Pulmonary artery endothelial cell (primary cell): Measurements from ENCODE around the gene P4HB. TPM values are rescaled to one million over a fixed set of nuclear protein-coding genes. Genes with fewer than 3 reads are reported as not detected.

ENCODE experiments used
- DNase-seq: peaks from one replicate; pipeline ENCODE4 v3.0.0-alpha.2; 2011; ENCODE audit warnings: low read depth, low spot score
- total RNA-seq: library from RNA; depleted of rRNA; stranded (reverse); fragments of >200 nt; gene quantifications from 2 replicates; pipeline ENCODE4 v1.2.3, GENCODE V29; 2014

The P4HB gene
- total RNA-seq: 1,184 and 1,197 TPM in 2 replicates

DNA sequence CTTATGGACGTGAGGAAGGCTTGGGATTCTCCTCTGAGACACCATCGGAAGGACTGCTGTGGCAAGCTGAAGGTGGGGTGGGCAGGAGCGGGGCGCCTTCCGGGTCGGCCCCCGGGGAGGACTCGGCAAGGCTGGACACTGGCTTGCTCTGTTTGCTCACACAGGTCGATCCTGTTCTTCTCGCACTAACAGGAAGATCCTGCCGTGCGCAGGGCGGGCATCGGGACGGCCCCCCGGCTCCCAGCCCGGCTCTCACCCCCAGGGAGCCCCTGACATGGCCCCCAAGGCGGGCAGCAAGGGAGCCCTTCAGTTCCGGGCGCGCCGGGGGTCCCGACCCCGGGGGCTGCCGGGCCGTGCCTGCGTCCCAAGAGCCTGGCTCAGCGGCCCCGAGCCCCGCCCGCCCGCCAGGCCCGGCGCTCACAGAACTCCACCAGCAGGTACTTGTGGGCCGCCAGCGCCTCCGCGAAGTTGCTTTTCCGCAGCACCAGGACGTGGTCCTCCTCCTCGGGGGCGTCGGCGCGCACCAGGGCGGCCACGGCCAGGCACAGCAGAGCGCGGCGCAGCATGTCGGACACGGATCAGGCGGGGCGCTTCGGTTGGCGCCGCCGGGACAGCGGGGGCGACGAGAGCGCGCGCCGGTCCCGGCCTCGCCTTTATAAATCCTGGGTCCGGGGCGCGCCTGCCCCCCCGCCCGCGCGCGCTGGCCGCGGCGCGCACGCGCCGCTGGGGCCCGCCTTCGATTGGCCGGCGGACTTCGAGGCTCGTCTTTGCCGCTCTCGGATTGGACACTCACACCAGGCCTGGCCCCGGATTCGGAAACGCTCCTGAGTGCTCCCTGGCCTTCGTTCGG, at the start of gene P4HB:
TSS of gene P4HB (minus strand) at position 630 of the 850 bp plus-strand sequence. CDS start at position 566, 64 bp downstream.
- no peak for DNase-seq

DNA sequence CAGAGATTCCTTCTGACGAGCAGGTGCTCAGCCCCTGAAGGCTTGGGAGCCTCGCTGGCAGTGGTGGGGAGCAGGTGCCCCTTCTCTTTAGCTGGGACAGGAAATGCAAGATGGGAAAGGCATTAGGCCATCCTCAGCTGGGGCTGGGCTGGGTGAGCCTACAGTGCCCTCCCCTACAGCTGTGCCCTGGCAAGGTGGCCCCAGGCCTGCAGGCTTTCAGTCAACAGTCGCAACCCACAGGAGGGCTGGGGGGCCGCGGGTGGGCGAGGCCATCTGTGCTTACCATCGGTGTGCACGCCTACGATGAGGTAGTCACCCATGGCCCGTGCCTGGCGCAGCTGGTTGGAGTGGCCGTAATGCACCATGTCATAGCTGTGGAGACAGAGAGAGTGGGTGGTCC, 48.9 kb upstream of the P4HB start:
- DNase-seq: no peak

DNA sequence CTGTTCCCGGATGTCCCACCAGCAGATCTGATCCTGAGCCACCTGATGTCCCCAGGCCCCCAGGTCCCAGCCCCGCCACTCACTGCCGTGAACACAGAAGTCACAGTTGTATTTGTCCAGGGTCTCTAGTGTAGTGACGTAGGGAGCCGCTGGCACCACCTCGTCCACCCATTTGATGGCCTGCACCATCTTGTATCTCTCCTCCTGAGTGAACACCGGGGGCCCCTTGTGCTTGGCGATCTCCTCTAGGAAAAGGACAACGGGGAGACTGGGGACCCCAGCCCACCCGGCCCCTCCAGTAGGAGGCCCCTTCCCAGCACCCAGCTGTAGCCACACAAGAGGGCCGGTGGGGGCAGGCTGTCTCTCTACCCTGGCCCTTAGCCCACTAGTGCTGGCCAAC, 48.5 kb upstream of the P4HB start:
- no peak for DNase-seq

- no peak for DNase-seq
Observed at GRCh38 chr17:81907219-81908145, 47.1 kb upstream of the P4HB start.

- no peak for DNase-seq
Observed at GRCh38 chr17:81906476-81907218, 46.3 kb upstream of the P4HB start.

GRCh38 chr17:81905993-81906392, 45.7 kb upstream of the P4HB start:
- no peak for DNase-seq

- no peak for DNase-seq
Observed at GRCh38 chr17:81905424-81905875, 45.1 kb upstream of the P4HB start.

GRCh38 chr17:81904600-81905423, 44.5 kb upstream of the P4HB start:
- no peak for DNase-seq

DNA sequence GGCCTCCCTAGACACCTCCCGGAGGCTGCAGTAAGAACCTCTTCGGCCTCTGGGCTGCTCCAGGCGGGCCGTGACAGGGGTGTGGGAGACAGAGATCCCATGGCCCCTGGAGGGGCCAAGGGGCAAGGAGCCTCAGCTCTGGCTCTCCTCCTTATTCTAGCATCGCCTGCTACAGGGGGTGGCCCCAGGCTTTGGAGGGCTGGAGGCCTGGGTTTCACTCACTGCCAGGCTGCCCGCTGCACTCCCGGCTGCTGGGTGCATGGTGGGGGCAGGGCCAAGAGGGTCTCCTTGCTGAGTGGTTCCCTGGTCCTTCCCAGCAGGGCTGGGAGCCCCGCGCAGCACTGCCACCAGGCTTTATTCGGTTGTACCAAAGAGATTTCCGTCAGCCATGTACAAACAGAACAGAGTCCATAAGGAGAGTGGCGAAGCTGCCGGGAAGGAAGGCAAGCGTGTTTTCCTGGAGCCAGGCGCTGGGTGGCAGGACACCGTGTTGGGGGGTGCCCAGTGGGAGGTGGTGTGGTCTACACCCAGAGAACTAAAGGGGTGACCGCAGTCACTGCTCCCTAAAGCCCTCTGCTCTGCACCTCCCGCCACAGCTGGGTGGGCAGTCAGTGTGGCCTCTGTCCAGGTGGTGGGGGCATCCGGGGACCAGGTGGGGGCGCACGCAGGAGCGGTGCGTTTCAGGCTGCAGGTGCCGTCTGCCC, 43.7 kb upstream of the P4HB start:
- no peak for DNase-seq

- DNase-seq: no peak
Observed at GRCh38 chr17:81903415-81903831, 43.1 kb upstream of the P4HB start.

DNA sequence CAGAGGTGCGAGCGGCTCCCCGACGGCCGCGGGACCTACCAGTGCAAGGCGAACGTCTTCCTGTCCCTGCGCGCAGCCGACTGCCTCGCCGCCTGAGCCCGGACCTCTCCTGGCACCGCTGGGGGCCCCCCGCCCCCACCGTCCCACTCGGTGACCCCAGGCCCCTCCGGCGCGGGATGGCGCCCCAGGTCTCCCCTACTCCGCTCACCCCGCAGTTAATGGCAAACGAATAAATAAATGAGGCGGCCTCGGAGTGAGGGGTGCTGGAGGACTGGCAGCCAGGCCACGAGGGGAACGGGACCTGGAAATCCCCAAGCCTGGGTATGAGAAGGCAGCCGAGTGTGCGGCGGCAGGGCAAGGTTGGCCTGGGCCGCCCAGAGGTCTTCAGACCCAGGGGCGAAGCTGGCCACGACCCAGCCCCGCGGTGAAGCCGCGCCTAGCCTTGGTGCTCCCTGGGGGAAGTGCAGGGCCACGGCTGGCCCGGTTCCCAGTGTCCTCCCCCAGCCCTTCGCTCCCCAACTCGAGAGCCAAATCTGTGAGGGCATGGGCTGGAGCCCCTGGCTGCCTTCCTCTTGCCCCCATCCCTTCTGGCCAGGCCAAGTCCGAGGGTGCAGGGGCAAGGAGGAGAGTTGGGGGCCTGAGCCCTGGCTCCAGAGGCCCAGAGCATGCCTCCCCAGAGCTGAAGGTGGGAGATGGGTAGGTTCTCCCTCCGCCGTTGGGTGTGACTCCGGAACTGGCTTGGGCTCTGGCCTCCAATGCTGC, 42.5 kb upstream of the P4HB start:
- no peak for DNase-seq

DNA sequence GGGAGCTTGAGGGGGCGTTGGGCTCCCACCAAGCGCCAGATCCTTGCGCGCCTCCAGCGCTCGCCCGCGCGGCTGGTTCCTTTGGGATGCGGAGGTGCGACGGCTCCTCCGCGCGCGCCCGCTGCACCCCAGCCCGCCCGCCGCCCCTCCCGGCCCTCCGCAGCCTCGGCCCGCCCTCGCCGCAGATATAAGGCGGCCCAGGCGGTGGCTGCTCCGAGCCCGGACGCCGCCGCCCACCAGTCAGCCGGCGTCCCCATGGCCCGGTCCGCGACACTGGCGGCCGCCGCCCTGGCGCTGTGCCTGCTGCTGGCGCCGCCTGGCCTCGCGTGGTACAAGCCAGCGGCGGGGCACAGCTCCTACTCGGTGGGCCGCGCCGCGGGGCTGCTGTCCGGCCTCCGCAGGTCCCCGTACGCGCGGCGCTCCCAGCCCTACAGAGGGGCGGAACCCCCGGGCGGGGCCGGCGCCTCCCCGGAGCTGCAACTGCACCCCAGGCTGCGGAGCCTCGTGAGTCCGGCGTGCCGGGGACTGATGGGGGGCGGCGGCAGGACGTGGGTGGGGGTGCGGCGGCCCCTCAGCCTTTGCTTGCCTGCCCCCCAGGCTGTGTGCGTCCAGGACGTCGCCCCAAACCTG, 41.8 kb upstream of the P4HB start, which contains the start of gene NPB:
TSS of gene NPB (plus strand) at position 216 of the 630 bp plus-strand sequence. CDS start at position 256, 40 bp downstream.
- DNase-seq: no peak

- no peak for DNase-seq
Observed at GRCh38 chr17:81901167-81902022, 41.1 kb upstream of the P4HB start.

DNA sequence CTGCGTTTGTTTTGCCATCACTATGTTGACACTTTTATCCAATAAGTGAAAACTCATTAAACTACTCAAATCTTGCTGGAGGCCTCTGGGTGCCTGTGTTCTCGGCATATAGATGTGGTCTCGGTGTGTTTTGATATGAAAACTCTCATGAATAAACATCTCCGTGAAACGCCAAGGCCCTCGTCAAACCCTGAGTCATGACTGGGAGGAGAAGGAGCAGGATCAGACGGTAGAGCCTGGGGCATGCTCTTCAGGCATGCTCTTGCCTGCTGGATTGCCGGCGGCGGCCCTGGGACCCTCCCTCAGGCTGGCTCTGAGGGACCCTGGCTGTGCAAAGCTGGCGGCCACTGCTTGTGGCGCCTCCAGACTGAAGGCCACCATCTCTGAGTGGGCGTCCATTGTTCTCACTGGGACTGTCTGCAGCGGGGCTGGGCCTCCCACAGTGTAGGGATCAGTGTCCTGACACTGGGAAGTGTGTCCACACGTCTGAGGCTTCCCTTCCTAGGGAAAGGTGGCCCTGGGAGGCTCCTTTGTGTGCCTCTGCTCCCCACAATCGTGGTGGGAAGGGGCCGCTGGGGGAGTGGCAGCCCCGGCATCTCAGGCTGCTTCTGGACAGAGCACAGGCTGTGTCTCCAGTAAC, 40.0 kb upstream of the P4HB start:
- no peak for DNase-seq

DNA sequence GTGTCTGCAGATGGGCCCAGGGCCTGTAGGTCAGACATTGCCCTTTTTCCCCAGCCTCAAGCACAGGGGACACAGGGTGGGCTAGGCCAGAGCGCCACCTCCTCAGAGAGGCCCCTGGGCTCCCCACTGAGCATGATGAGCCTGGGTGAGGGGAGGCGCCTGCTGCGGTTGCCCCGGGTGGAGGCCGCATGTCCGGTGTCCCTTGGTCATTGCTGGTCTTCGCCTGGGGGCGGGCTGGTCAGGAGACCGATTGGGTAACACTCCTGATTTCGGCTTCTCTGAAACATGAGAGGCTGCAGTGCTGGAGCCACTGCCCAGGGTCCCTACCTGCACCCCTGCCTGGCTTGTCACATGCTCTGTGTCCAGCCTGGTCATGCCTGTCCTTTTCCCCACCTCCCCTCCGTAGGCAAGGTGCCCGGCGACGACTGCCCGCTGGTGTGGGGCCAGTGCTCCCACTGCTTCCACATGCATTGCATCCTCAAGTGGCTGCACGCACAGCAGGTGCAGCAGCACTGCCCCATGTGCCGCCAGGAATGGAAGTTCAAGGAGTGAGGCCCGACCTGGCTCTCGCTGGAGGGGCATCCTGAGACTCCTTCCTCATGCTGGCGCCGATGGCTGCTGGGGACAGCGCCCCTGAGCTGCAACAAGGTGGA, 39.3 kb upstream of the P4HB start:
- DNase-seq: no peak

- DNase-seq: no peak
Observed at GRCh38 chr17:81898885-81899284, 38.5 kb upstream of the P4HB start.
